Stomach (tissue), 4 donors: Measurements from ENCODE around the gene DRD3.

Source experiments
- CTCF ChIP-seq, 7 experiments: fragments of 450-650 bp in 4 of 7; fragments of 200-600 bp in 3 of 7; sonication (generic) in 3 of 7; IDR thresholded peaks; one replicate each; pipeline ENCODE4 v1.5.1; 2016 to 2019; ENCODE audit warnings: antibody characterized with exemption in 7 of 7, control low read depth in 2 of 7, mild to moderate bottlenecking in 1 of 7
- POLR2AphosphoS5 ChIP-seq, 3 donors: sonication (generic); formaldehyde crosslinking; IDR thresholded peaks; one replicate each; pipeline ENCODE4 v1.6.1; 2016; ENCODE audit warnings: antibody characterized with exemption in 3 of 3

DNA sequence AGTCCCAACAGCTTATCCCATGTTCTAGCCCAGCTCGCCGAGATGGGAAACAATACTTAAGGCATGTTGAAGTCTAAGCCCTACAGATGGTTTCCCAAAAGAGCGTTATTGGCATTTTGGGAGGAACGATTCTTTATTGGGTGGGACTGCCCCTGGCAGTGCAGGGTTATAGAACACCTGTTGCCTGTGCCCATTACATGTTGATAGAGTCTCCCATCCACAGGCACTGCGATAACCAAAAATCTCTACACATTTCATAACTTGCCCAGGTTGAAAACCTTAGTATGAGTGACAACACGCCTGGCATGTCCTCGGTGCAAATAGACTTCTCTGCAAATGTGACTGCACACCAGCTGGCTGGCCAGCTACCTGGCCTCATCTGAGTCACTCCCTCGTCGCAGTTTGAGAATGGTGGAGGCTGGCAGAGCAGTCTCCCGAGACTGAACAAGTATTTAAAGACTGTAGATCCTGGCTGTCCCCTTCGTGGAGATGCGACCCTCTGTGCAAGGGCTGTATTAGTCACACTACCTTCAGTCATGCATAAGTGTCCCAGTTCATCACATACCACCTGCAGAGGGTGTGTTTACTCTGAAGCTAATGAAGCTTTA, 39.8 kb upstream of the DRD3 start:
- no peak for TF ChIP-seq CTCF (IDR thresholded peaks at IDR 0.05)
- TF ChIP-seq POLR2AphosphoS5 (IDR thresholded peaks at IDR 0.05): no peak
